ENCODE data around the gene ACD.

Gene ACD

DNA sequence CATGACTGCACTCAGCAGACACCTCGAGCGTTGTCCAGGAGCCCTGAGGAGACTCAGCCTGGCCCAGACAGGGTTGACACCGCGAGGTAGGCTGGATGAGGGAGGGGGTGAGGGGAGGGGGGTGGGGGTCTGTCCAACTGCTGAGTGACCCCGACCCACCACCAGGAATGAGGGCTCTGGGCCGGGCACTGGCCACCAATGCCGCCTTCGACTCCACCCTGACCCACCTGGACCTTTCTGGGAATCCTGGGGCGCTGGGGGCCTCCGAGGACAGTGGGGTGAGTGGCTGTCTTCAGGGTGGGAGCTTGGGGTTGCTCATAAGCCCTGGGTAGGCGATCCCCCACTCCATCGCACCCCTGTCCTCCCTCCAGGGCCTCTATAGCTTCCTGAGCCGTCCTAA is 12.4 kb downstream of the ACD start:
- H2BK120ac ChIP-seq (ENCODE audit: low read depth, low read length) = no peak overlapping the region
- no peak overlapping the region for H2AK5ac ChIP-seq (ENCODE audit: low read length, severe bottlenecking)
- peaks cover 11% of the 10 kb centered on the region for H3K4me1 ChIP-seq (ENCODE audit: control insufficient read depth, insufficient read depth, low read depth, low read length)
- H3K4me3 ChIP-seq (ENCODE audit: insufficient read depth in 1 of 2, low read depth in 1 of 2, low read length in 2 of 2) = no peak overlapping the region
- no peak overlapping the region for H3K23ac ChIP-seq (ENCODE audit: low read length in 2 of 2)
- no peak overlapping the region for H4K91ac ChIP-seq (ENCODE audit: low read length)
- H3K18ac ChIP-seq (ENCODE audit: low read depth in 1 of 2, low read length in 2 of 2) = no peak overlapping the region
- H3K36me3 ChIP-seq (ENCODE audit: control insufficient read depth in 1 of 2, insufficient read depth in 2 of 2, low read depth in 1 of 2, low read length in 2 of 2) = no peaks in the 10 kb centered on the region
- no peak overlapping the region for H2BK5ac ChIP-seq (ENCODE audit: low read depth, low read length, poor library complexity, severe bottlenecking)
- no peak overlapping the region for H3K27ac ChIP-seq (ENCODE audit: low read length, poor library complexity, severe bottlenecking)
- H3K9ac ChIP-seq (ENCODE audit: low read length) = no peak overlapping the region
- H2BK15ac ChIP-seq (ENCODE audit: low read depth, poor library complexity, severe bottlenecking) = no peak overlapping the region
- DNase-seq = no peak
- no peak overlapping the region for H4K8ac ChIP-seq (ENCODE audit: low read length)
- no peak overlapping the region for H3K4me2 ChIP-seq (ENCODE audit: low read length, poor library complexity, severe bottlenecking)
- H3K9me3 ChIP-seq (ENCODE audit: control insufficient read depth, low read length) = no peaks in the 10 kb centered on the region
- no peak overlapping the region for H2AFZ ChIP-seq (ENCODE audit: low read depth, low read length)
- H3K27me3 ChIP-seq (ENCODE audit: control insufficient read depth in 1 of 2, insufficient read depth in 1 of 2, low read length in 2 of 2) = peaks cover 44 to 83% of the 10 kb centered on the region in 2 experiments
- H3K4ac ChIP-seq (ENCODE audit: low read depth in 1 of 2, low read length in 2 of 2) = no peak overlapping the region
- H2BK12ac ChIP-seq (ENCODE audit: low read length in 2 of 2) = no peak overlapping the region
- H3K79me1 ChIP-seq (replicated peaks; ENCODE audit: low read length, poor library complexity, severe bottlenecking) = no peaks in the 10 kb centered on the region
- no peak overlapping the region for H3K14ac ChIP-seq (ENCODE audit: low read length in 2 of 2)
- WGBS = 95% methylated on average over 4 of the region's 13 CpGs

DNA sequence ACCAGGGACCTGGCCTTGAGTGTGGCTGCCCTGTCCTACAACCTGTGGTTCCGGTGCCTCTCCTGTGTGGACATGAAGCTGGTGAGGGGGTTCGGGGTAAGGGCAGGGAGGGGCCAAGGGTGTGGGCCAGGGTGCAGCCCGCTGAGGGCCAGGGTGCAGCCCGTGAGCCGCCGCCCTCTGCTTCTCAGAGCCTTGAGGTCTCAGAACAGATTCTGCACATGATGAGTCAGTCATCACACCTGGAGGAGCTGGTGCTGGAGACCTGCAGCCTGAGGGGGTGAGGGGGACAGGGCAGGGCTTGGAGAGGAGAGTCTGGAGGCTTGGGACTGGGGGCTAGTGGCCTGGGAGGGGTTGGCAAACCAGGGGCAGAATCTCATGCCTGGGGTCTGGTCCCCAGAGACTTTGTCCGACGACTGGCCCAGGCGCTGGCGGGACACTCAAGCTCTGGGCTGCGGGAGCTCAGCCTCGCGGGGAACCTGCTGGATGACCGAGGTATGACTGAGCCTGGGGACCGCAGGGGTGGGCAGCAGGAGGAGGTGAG is 12.9 kb downstream of the ACD start:
- no peak overlapping the region for H4K91ac ChIP-seq (ENCODE audit: low read length)
- peaks cover 40 to 79% of the 10 kb centered on the region in 2 experiments for H3K27me3 ChIP-seq (ENCODE audit: control insufficient read depth in 1 of 2, insufficient read depth in 1 of 2, low read length in 2 of 2)
- 83% methylated on average over 15 of the region's 15 CpGs for WGBS
- no peak for DNase-seq
- H2AK5ac ChIP-seq (ENCODE audit: low read length, severe bottlenecking) = no peak overlapping the region
- no peak overlapping the region for H3K4me3 ChIP-seq (ENCODE audit: insufficient read depth in 1 of 2, low read depth in 1 of 2, low read length in 2 of 2)
- no peak overlapping the region for H3K27ac ChIP-seq (ENCODE audit: low read length, poor library complexity, severe bottlenecking)
- H2BK120ac ChIP-seq (ENCODE audit: low read depth, low read length) = no peak overlapping the region
- no peak overlapping the region for H3K9ac ChIP-seq (ENCODE audit: low read length)
- no peak overlapping the region for H3K23ac ChIP-seq (ENCODE audit: low read length in 2 of 2)
- H2BK12ac ChIP-seq (ENCODE audit: low read length in 2 of 2) = no peak overlapping the region
- no peak overlapping the region for H2BK15ac ChIP-seq (ENCODE audit: low read depth, poor library complexity, severe bottlenecking)
- H3K9me3 ChIP-seq (ENCODE audit: control insufficient read depth, low read length) = no peaks in the 10 kb centered on the region
- H3K36me3 ChIP-seq (ENCODE audit: control insufficient read depth in 1 of 2, insufficient read depth in 2 of 2, low read depth in 1 of 2, low read length in 2 of 2) = no peaks in the 10 kb centered on the region
- no peak overlapping the region for H3K4ac ChIP-seq (ENCODE audit: low read depth in 1 of 2, low read length in 2 of 2)
- H3K4me1 ChIP-seq (ENCODE audit: control insufficient read depth, insufficient read depth, low read depth, low read length) = peaks cover 8% of the 10 kb centered on the region
- H3K4me2 ChIP-seq (ENCODE audit: low read length, poor library complexity, severe bottlenecking) = no peak overlapping the region
- H3K14ac ChIP-seq (ENCODE audit: low read length in 2 of 2) = no peak overlapping the region
- no peak overlapping the region for H2BK5ac ChIP-seq (ENCODE audit: low read depth, low read length, poor library complexity, severe bottlenecking)
- H3K18ac ChIP-seq (ENCODE audit: low read depth in 1 of 2, low read length in 2 of 2) = no peak overlapping the region
- no peaks in the 10 kb centered on the region for H3K79me1 ChIP-seq (replicated peaks; ENCODE audit: low read length, poor library complexity, severe bottlenecking)
- no peak overlapping the region for H2AFZ ChIP-seq (ENCODE audit: low read depth, low read length)
- no peak overlapping the region for H4K8ac ChIP-seq (ENCODE audit: low read length)

DNA sequence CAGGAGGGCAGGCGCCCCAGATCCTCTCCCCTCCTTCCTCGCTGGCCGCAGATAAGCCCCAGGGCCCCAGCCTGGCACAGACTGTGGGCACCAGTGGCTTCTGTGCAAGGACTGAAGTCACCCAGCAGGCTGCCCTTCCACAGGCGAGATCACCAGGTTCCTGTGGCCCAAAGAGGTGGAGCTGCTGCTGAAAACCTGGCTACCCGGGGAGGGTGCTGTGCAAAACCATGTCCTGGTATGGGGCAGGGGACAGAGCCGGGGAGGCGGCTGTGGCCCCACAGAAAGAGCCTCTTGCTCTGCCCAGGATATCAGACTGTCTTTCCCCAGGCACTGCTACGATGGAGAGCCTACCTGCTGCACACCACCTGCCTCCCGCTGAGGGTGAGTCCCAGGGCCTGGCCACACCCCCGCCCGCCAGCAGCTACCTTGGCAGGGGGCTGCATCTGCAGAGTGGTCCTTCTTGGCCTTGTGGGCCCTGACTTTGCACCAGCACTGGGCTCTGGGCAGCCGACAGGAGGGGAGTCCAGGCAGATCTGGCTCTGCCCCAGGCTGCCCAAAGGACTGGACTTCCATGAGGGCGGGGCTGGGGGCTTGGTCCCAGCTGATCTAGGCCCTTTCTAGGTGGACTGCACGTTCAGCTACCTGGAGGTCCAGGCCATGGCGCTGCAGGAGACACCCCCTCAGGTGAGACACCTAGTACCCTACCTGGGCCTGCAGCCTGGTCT is 14.5 kb downstream of the ACD start:
- Histone ChIP-seq H2BK12ac (ENCODE audit: low read length in 2 of 2) (no peak overlapping the region), H4K91ac (ENCODE audit: low read length) (no peak overlapping the region), H3K18ac (ENCODE audit: low read depth in 1 of 2, low read length in 2 of 2) (no peak overlapping the region), H3K36me3 (ENCODE audit: control insufficient read depth in 1 of 2, insufficient read depth in 2 of 2, low read depth in 1 of 2, low read length in 2 of 2) (peaks cover 0 to 3% of the 10 kb centered on the region in 2 experiments), H3K27me3 (ENCODE audit: control insufficient read depth in 1 of 2, insufficient read depth in 1 of 2, low read length in 2 of 2) (peaks cover 25 to 63% of the 10 kb centered on the region in 2 experiments), H3K79me1 (replicated peaks; ENCODE audit: low read length, poor library complexity, severe bottlenecking) (no peaks in the 10 kb centered on the region), H2AFZ (ENCODE audit: low read depth, low read length) (no peak overlapping the region), H2BK120ac (ENCODE audit: low read depth, low read length) (no peak overlapping the region), H3K27ac (ENCODE audit: low read length, poor library complexity, severe bottlenecking) (no peak overlapping the region), H3K23ac (ENCODE audit: low read length in 2 of 2) (no peak overlapping the region), H4K8ac (ENCODE audit: low read length) (no peak overlapping the region), H3K4ac (ENCODE audit: low read depth in 1 of 2, low read length in 2 of 2) (no peak overlapping the region), H2BK5ac (ENCODE audit: low read depth, low read length, poor library complexity, severe bottlenecking) (no peak overlapping the region), H3K4me3 (ENCODE audit: insufficient read depth in 1 of 2, low read depth in 1 of 2, low read length in 2 of 2) (no peak overlapping the region), H3K9ac (ENCODE audit: low read length) (no peak overlapping the region), H3K4me2 (ENCODE audit: low read length, poor library complexity, severe bottlenecking) (no peak overlapping the region), H3K9me3 (ENCODE audit: control insufficient read depth, low read length) (no peaks in the 10 kb centered on the region), H2AK5ac (ENCODE audit: low read length, severe bottlenecking) (no peak overlapping the region), H3K14ac (ENCODE audit: low read length in 2 of 2) (no peak overlapping the region), H3K4me1 (ENCODE audit: control insufficient read depth, insufficient read depth, low read depth, low read length) (peaks cover 8% of the 10 kb centered on the region), H2BK15ac (ENCODE audit: low read depth, poor library complexity, severe bottlenecking) (no peak overlapping the region)
- 78% methylated on average over 15 of the region's 15 CpGs for WGBS
- no peak for DNase-seq

DNA sequence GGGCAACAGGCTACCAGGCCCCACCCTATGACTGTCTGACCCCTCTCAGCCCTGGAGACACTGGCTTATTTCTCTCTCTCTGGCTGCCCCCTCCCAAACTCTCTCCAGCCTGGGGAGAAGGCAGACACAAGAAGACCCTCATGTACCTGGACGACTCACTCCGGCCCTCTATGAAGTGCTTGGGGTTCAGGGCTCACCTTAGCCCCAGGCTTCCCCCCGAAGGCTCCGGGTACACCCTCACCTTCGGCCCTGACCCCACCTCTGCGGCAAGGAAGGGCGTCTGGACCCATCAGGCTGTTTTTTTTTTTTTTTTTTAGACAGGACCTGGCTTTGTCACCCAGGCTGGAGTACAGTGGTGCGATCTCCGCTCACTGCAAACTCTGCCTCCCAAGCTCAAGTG is 16.0 kb downstream of the ACD start:
- H3K4me3 ChIP-seq (ENCODE audit: insufficient read depth in 1 of 2, low read depth in 1 of 2, low read length in 2 of 2) = no peak overlapping the region
- H2AK5ac ChIP-seq (ENCODE audit: low read length, severe bottlenecking) = no peak overlapping the region
- H3K18ac ChIP-seq (ENCODE audit: low read depth in 1 of 2, low read length in 2 of 2) = no peak overlapping the region
- no peak overlapping the region for H3K4me2 ChIP-seq (ENCODE audit: low read length, poor library complexity, severe bottlenecking)
- no peaks in the 10 kb centered on the region for H3K79me1 ChIP-seq (replicated peaks; ENCODE audit: low read length, poor library complexity, severe bottlenecking)
- H3K4me1 ChIP-seq (ENCODE audit: control insufficient read depth, insufficient read depth, low read depth, low read length) = peaks cover 8% of the 10 kb centered on the region
- DNase-seq = no peak
- H3K9me3 ChIP-seq (ENCODE audit: control insufficient read depth, low read length) = no peaks in the 10 kb centered on the region
- H2AFZ ChIP-seq (ENCODE audit: low read depth, low read length) = no peak overlapping the region
- H3K27me3 ChIP-seq (ENCODE audit: control insufficient read depth in 1 of 2, insufficient read depth in 1 of 2, low read length in 2 of 2) = peaks cover 18 to 48% of the 10 kb centered on the region in 2 experiments
- no peak overlapping the region for H2BK15ac ChIP-seq (ENCODE audit: low read depth, poor library complexity, severe bottlenecking)
- no peak overlapping the region for H2BK12ac ChIP-seq (ENCODE audit: low read length in 2 of 2)
- no peak overlapping the region for H3K23ac ChIP-seq (ENCODE audit: low read length in 2 of 2)
- H2BK5ac ChIP-seq (ENCODE audit: low read depth, low read length, poor library complexity, severe bottlenecking) = no peak overlapping the region
- WGBS = 90% methylated on average over 9 of the region's 9 CpGs
- no peak overlapping the region for H4K91ac ChIP-seq (ENCODE audit: low read length)
- peaks cover 2 to 11% of the 10 kb centered on the region in 2 experiments for H3K36me3 ChIP-seq (ENCODE audit: control insufficient read depth in 1 of 2, insufficient read depth in 2 of 2, low read depth in 1 of 2, low read length in 2 of 2)
- no peak overlapping the region for H4K8ac ChIP-seq (ENCODE audit: low read length)
- no peak overlapping the region for H3K14ac ChIP-seq (ENCODE audit: low read length in 2 of 2)
- no peak overlapping the region for H3K9ac ChIP-seq (ENCODE audit: low read length)
- no peak overlapping the region for H3K27ac ChIP-seq (ENCODE audit: low read length, poor library complexity, severe bottlenecking)
- H3K4ac ChIP-seq (ENCODE audit: low read depth in 1 of 2, low read length in 2 of 2) = no peak overlapping the region
- no peak overlapping the region for H2BK120ac ChIP-seq (ENCODE audit: low read depth, low read length)
